GM12892 (cell line): ENCODE results near the gene DNAH10.

Experiments
- POLR2A ChIP-seq: IDR thresholded peaks from 2 replicates; pipeline ENCODE4 v1.6.1; 2011; ENCODE audit warnings: low read depth, low read length, control low read depth
- POLR2AphosphoS5 ChIP-seq: IDR thresholded peaks from 2 replicates; pipeline ENCODE4 v1.6.1; 2011; ENCODE audit warnings: low read depth, low read length, control low read depth
- TAF1 ChIP-seq: IDR thresholded peaks from 2 replicates; pipeline ENCODE4 v1.6.1; 2011; ENCODE audit warnings: low read depth, mild to moderate bottlenecking, control low read depth, low read length, borderline replicate concordance

DNA sequence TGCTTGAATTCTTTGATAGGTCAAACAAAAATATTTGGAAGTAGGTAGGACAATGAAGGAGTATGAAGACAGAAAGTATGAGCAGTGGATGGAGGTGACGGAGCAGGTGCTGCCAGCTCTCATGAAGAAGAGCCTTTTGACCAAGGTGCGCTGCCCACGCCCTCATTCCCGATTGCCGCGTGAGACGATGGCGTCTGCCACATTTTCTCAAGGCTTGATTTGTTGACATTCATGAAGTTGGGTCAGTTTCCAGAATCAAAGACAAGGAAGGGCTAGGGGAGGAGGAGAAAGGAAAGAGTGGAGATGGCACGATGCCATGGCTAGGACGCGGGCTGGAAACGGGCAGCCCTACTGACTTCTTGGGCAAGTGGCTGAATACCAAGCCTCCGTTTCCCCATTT is 37.1 kb downstream of the DNAH10 start:
- TF ChIP-seq POLR2A (no peak), POLR2AphosphoS5 (no peak), TAF1 (no peak)
